DOHH2 (cell line): ENCODE measurements around the gene HNRNPM.

Source experiments
- H3F3A ChIP-seq: fragments of 200-600 bp; sonication (generic), shearing (Covaris generic); 2 replicates; pipeline ENCODE4 v1.6.0; 2016; ENCODE audit warnings: antibody characterized with exemption, mild to moderate bottlenecking; ENCODE audit not compliant: control insufficient read depth, insufficient read depth
- H3K27ac ChIP-seq: fragments of 200-600 bp; sonication (generic); 2 replicates; pipeline ENCODE4 v1.5.1; 2014; ENCODE audit warnings: low read depth, mild to moderate bottlenecking, low read length, moderate library complexity
- H3K27me3 ChIP-seq: fragments of 200-600 bp; sonication (generic); 2 replicates; pipeline ENCODE4 v1.6.1; 2014; ENCODE audit warnings: mild to moderate bottlenecking, low read length, mixed read lengths; ENCODE audit not compliant: control insufficient read depth
- H3K36me3 ChIP-seq: fragments of 200-600 bp; sonication (generic); 2 replicates; pipeline ENCODE4 v1.6.1; 2014; ENCODE audit warnings: mild to moderate bottlenecking, low read length, moderate library complexity, mixed read lengths; ENCODE audit not compliant: control insufficient read depth
- H3K4me1 ChIP-seq: fragments of 200-600 bp; sonication (generic); 2 replicates; pipeline ENCODE4 v1.6.1; 2014; ENCODE audit warnings: mild to moderate bottlenecking, low read length, mixed read lengths; ENCODE audit not compliant: control insufficient read depth
- H3K4me2 ChIP-seq: fragments of 200-600 bp; sonication (generic); 2 replicates; pipeline ENCODE4 v1.6.0; 2014; ENCODE audit warnings: mild to moderate bottlenecking, low read length, moderate library complexity
- H3K4me3 ChIP-seq: fragments of 200-600 bp; sonication (generic); 2 replicates; pipeline ENCODE4 v1.5.1; 2014; ENCODE audit warnings: mild to moderate bottlenecking, low read length, mixed read lengths
- H3K79me2 ChIP-seq: fragments of 200-600 bp; sonication (generic); 2 replicates; pipeline ENCODE4 v1.6.1; 2014; ENCODE audit warnings: mild to moderate bottlenecking, low read length, mixed read lengths; ENCODE audit not compliant: control insufficient read depth
- H3K9me2 ChIP-seq: fragments of 200-600 bp; sonication (generic); replicated peaks from 2 replicates; pipeline ENCODE4 v1.6.1; 2014; ENCODE audit warnings: mild to moderate bottlenecking, low read length, mixed read lengths; ENCODE audit not compliant: control insufficient read depth
- H3K9me3 ChIP-seq: fragments of 200-600 bp; sonication (generic); 2 replicates; pipeline ENCODE4 v1.6.1; 2014; ENCODE audit warnings: antibody characterized with exemption, low read length, mixed read lengths; ENCODE audit not compliant: control insufficient read depth, insufficient read depth
- H4K20me1 ChIP-seq: fragments of 200-600 bp; sonication (generic); 2 replicates; pipeline ENCODE4 v1.6.0; 2014; ENCODE audit warnings: low read depth, mild to moderate bottlenecking, antibody characterized with exemption, low read length, moderate library complexity; ENCODE audit not compliant: control insufficient read depth, insufficient read depth
- EZH2phosphoT487 ChIP-seq: fragments of 200-600 bp; sonication (generic); IDR thresholded peaks from 2 replicates; pipeline ENCODE4 v1.6.1; 2017; ENCODE audit warnings: borderline replicate concordance, mild to moderate bottlenecking, antibody characterized with exemption, low read length, moderate library complexity, mixed read lengths
- TF ChIP-seq, protein P1 (sequence below): fragments of 200-600 bp; sonication (generic); IDR thresholded peaks from one replicate; pipeline ENCODE4 v1.5.1; 2014; ENCODE audit warnings: antibody characterized with exemption, mild to moderate bottlenecking, low read depth, low read length; ENCODE audit not compliant: poor library complexity, severe bottlenecking

The HNRNPM gene

DNA sequence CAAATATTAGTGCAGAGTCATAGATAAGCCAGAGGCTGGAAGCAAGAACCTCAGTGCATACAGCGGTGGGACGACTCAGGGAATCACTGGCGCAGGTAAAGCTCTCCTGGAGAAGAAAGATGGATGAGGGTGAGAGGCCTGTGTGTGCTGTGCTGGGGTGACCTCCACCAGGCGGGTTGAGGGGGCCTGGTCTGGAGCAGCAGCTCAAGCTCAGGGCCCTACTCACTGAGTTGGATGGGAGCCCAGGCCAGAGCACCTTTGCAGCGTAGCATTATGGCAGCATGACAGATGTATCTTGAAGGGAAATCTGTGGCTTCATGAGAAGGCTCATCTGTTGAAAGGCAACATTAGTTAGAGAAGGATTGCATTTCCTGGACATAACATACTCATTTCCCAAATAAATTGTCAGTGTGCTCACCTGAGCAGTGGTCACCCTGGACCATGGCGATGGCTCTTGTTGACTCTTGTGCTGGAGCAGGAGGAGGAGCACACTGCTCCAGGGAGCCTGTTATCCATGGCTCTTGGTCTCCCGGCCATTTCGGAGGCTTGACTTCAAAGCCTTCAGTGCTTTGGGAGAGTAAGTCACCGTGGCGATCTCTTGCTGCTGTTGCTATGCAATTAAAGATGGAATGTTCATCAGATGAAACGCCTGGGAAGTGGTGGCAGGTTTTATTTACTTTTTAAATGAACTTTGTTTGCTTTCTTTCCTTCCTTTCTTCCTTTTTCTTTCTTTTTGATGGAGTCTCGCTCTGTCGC is 25.0 kb downstream of the HNRNPM start:
- Histone ChIP-seq H4K20me1 (peaks cover 14% of the 10 kb centered on the region), H3K4me3 (no peak overlapping the region), H3K9me3 (no peaks in the 10 kb centered on the region), H3K4me2 (no peak overlapping the region), H3F3A (peaks cover 32% of the 10 kb centered on the region), H3K27me3 (no peaks in the 10 kb centered on the region), H3K4me1 (peaks cover 55% of the 10 kb centered on the region), H3K36me3 (peaks cover 100% of the 10 kb centered on the region), H3K9me2 (no peaks in the 10 kb centered on the region), H3K79me2 (peaks cover 88% of the 10 kb centered on the region), H3K27ac (no peak overlapping the region)
- no peak for TF ChIP-seq EZH2phosphoT487
- TF ChIP-seq, protein P1, sequence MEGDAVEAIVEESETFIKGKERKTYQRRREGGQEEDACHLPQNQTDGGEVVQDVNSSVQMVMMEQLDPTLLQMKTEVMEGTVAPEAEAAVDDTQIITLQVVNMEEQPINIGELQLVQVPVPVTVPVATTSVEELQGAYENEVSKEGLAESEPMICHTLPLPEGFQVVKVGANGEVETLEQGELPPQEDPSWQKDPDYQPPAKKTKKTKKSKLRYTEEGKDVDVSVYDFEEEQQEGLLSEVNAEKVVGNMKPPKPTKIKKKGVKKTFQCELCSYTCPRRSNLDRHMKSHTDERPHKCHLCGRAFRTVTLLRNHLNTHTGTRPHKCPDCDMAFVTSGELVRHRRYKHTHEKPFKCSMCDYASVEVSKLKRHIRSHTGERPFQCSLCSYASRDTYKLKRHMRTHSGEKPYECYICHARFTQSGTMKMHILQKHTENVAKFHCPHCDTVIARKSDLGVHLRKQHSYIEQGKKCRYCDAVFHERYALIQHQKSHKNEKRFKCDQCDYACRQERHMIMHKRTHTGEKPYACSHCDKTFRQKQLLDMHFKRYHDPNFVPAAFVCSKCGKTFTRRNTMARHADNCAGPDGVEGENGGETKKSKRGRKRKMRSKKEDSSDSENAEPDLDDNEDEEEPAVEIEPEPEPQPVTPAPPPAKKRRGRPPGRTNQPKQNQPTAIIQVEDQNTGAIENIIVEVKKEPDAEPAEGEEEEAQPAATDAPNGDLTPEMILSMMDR = no peak

DNA sequence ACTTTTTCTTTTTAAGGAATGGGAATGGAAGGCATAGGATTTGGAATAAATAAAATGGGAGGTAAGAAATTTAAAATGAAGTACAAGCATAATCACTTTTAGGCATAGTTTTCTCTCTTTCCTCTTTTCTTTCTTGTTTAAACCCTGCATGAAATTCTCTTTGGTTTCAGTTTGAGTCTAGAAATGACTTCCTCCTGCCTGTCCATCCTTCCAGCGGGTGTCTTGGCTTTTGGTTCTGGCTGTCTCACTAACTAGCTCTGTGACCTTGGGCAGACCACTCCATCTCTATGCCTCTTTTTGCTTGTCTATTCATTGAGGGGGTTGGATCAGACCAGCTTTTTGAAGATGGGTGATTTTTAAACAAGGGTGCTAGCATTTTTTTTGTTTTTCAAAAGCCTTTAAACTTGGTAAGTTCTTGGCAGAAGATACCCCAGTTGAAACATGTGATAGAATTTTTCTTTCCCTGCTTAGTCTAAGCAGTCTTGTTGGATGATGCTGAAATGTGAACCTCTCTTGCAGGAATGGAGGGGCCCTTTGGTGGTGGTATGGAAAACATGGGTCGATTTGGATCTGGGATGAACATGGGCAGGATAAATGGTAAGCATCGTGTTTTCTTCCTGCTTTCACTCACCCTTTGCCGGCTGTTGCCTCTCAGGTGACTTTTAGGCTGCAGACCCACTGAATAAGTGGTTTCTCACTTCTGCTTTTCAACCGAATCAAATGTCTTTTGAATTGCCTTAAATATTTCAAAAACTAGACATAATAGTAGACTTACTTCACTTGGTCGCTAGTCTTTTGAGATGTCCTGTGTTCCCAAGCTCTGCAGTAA is 29.1 kb downstream of the HNRNPM start:
- Histone ChIP-seq H3K9me2 (no peaks in the 10 kb centered on the region), H3K79me2 (peaks cover 92% of the 10 kb centered on the region), H3F3A (peaks cover 26% of the 10 kb centered on the region), H3K27ac (peak overlapping the region; percentile 75), H3K4me3 (peak overlapping the region; percentile 22), H3K9me3 (no peaks in the 10 kb centered on the region), H3K4me2 (peak overlapping the region; percentile 54), H3K4me1 (peaks cover 60% of the 10 kb centered on the region), H3K27me3 (no peaks in the 10 kb centered on the region), H4K20me1 (peaks cover 27% of the 10 kb centered on the region; the same call in 1 of the 2 replicates), H3K36me3 (peaks cover 100% of the 10 kb centered on the region)
- TF ChIP-seq, protein P1 = no peak
- no peak for TF ChIP-seq EZH2phosphoT487

DNA sequence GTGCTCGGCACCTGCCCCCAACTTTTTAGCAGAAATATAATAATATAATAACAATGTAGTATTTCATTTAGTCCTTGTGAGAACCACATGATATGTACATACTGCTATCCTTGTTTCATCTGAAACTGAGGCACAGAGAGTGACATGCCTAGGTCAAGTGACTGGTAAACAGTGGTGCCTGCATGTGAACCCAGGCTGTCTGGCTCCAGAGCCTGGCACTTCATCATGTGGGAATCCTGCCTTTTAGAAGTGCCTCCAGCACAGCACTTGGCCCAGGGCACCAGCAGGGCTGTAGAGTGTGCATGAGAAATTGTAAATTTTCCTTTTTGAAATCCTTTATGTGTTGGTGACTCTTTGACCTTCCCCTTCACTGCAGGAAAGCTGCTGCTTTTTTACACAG is 30.2 kb downstream of the HNRNPM start:
- TF ChIP-seq, protein P1 = no peak
- TF ChIP-seq EZH2phosphoT487 = no peak
- peaks cover 27% of the 10 kb centered on the region; the same call in 1 of the 2 replicates for H4K20me1 ChIP-seq
- H3K36me3 ChIP-seq = peaks cover 95% of the 10 kb centered on the region
- no peaks in the 10 kb centered on the region for H3K27me3 ChIP-seq
- no peak overlapping the region for H3K4me3 ChIP-seq
- no peaks in the 10 kb centered on the region for H3K9me2 ChIP-seq
- no peak overlapping the region for H3K4me2 ChIP-seq
- no peak overlapping the region for H3K27ac ChIP-seq
- peaks cover 91% of the 10 kb centered on the region for H3K79me2 ChIP-seq
- peaks cover 52% of the 10 kb centered on the region for H3K4me1 ChIP-seq
- H3K9me3 ChIP-seq = no peaks in the 10 kb centered on the region
- peaks cover 26% of the 10 kb centered on the region for H3F3A ChIP-seq
